HCT116 (cell line): ENCODE data around the gene NHERF1. TPM values are rescaled to one million over a fixed set of nuclear protein-coding genes. Genes with fewer than 3 reads are reported as not detected.

Experiments
- ATAC-seq: fragments of 200-7000 bp; cut with Tn5 transposase; 2 replicates; pipeline ENCODE4 v1.9.1; 2020; ENCODE audit warnings: mild to moderate bottlenecking, moderate library complexity
- BruUV-seq: library from RNA; stranded (reverse); fragments of 400-500 nt; replicated peaks from 2 replicates; lab custom pipeline; 2021; lab: Mats Ljungman, UMichigan
- CTCF ChIA-PET: fragments of 300-600 bp; sonication (Branson Sonifier 250); formaldehyde crosslinking; loops from one replicate; lab custom pipeline; 2021; ENCODE audit warnings: antibody characterized with exemption; lab: Charles Lee
- POLR2A ChIA-PET: fragments of 300-600, 350-600 bp; sonication (Branson Sonifier 250); formaldehyde crosslinking; loops from one replicate; lab custom pipeline; 2021; ENCODE audit warnings: antibody characterized with exemption; lab: Charles Lee
- RAD21 ChIA-PET, 2 experiments: fragments of 300-600 bp; sonication (Branson Sonifier 250); formaldehyde crosslinking; loops; one replicate each; lab custom pipeline; 2023; ENCODE audit warnings: low total read pairs in 2 of 2; ENCODE audit not compliant: uncharacterized antibody in 2 of 2, unreplicated experiment in 2 of 2, low non-redundant PET in 1 of 2; lab: Charles Lee
- DNase-seq: peaks from one replicate; pipeline ENCODE4 v3.0.0-alpha.2; 2010; ENCODE audit warnings: low read depth, low spot score
- H2AFZ ChIP-seq: fragments of 200-600 bp; shearing (Covaris generic), sonication (generic); 2 replicates; pipeline ENCODE4 v1.6.1; 2017; ENCODE audit warnings: low read depth, mixed run types, mixed read lengths, antibody characterized with exemption, low read length; ENCODE audit not compliant: poor library complexity, severe bottlenecking
- H3K27ac ChIP-seq: 2 replicates; pipeline ENCODE4 v1.5.1; 2012; ENCODE audit warnings: low read depth, low read length
- H3K27me3 ChIP-seq: fragments of 200-600 bp; sonication (generic); 2 replicates; pipeline ENCODE4 v1.6.1; 2016; ENCODE audit warnings: mixed run types, low read length, mixed read lengths; ENCODE audit not compliant: insufficient read depth
- H3K36me3 ChIP-seq, 2 experiments: fragments of 200-500 bp in 1 of 2; fragments of 200-600 bp in 1 of 2; sonication (Bioruptor generic) in 1 of 2; sonication (generic) in 1 of 2; 2 replicates each; pipeline versions ENCODE4 v1.5.1 to v1.6.1; 2014 to 2016; ENCODE audit warnings: low read length in 2 of 2, inconsistent platforms in 1 of 2, mixed read lengths in 1 of 2, mixed run types in 1 of 2; ENCODE audit not compliant: insufficient read depth in 2 of 2, control insufficient read depth in 1 of 2
- H3K4me1 ChIP-seq, 2 experiments: fragments of 200-600 bp in 1 of 2; sonication (generic) in 1 of 2; 2 replicates each; pipeline versions ENCODE4 v1.5.1 to v1.6.1; 2012 to 2017; ENCODE audit warnings: low read length in 2 of 2, inconsistent platforms in 1 of 2, mild to moderate bottlenecking in 1 of 2, mixed read lengths in 1 of 2, mixed run types in 1 of 2, moderate library complexity in 1 of 2; ENCODE audit not compliant: insufficient read depth in 2 of 2, control insufficient read depth in 1 of 2
- H3K4me2 ChIP-seq: fragments of 200-600 bp; sonication (generic); 2 replicates; pipeline ENCODE4 v1.6.1; 2017; ENCODE audit warnings: mixed run types, low read length, mixed read lengths
- H3K4me3 ChIP-seq, 2 experiments: fragments of 200-600 bp in 1 of 2; sonication (generic) in 1 of 2; replicated peaks in 1 of 2; 2 replicates each; pipeline ENCODE4 v1.5.1; 2011 to 2016; ENCODE audit warnings: low read length in 2 of 2, control low read depth in 1 of 2, low read depth in 1 of 2, mild to moderate bottlenecking in 1 of 2, mixed read lengths in 1 of 2, mixed run types in 1 of 2
- H3K79me2 ChIP-seq: fragments of 200-600 bp; sonication (generic); 2 replicates; pipeline ENCODE4 v1.6.1; 2017; ENCODE audit warnings: mild to moderate bottlenecking, mixed run types, low read length, moderate library complexity, mixed read lengths; ENCODE audit not compliant: insufficient read depth
- H3K9ac ChIP-seq: fragments of 200-600 bp; sonication (generic); 2 replicates; pipeline ENCODE4 v1.6.1; 2016; ENCODE audit warnings: low read length, mixed read lengths
- H3K9me2 ChIP-seq: fragments of 200-600 bp; sonication (generic), shearing (Covaris generic); 2 replicates; pipeline ENCODE4 v1.6.1; 2017; ENCODE audit warnings: mixed run types, mild to moderate bottlenecking, moderate library complexity; ENCODE audit not compliant: insufficient read depth
- H3K9me3 ChIP-seq, 2 experiments: fragments of 200-500 bp in 1 of 2; fragments of 200-600 bp in 1 of 2; sonication (Bioruptor generic) in 1 of 2; sonication (generic) in 1 of 2; 2 replicates each; pipeline ENCODE4 v1.6.1; 2014 to 2017; ENCODE audit warnings: low read length in 2 of 2, mixed read lengths in 2 of 2, inconsistent platforms in 1 of 2, low read depth in 1 of 2, mild to moderate bottlenecking in 1 of 2, mixed run types in 1 of 2, moderate library complexity in 1 of 2; ENCODE audit not compliant: control insufficient read depth in 1 of 2, insufficient read depth in 1 of 2
- H4K20me1 ChIP-seq: fragments of 200-600 bp; sonication (generic), shearing (Covaris generic); 2 replicates; pipeline ENCODE4 v1.6.1; 2017; ENCODE audit warnings: mixed run types, mild to moderate bottlenecking, moderate library complexity; ENCODE audit not compliant: insufficient read depth
- CBX3 ChIP-seq: IDR thresholded peaks from 2 replicates; pipeline ENCODE4 v1.6.1; 2012; ENCODE audit warnings: low read depth
- CEBPB ChIP-seq: IDR thresholded peaks from 2 replicates; pipeline ENCODE4 v1.6.1; 2012; ENCODE audit warnings: low read depth
- ELF1 ChIP-seq: IDR thresholded peaks from 2 replicates; pipeline ENCODE4 v1.6.1; 2012; ENCODE audit warnings: low read depth, borderline replicate concordance
- EZH2 ChIP-seq: fragments of 200-600 bp; sonication (generic); IDR thresholded peaks from 2 replicates; pipeline ENCODE4 v1.6.1; 2017; ENCODE audit warnings: antibody characterized with exemption, mixed run types
- EZH2phosphoT487 ChIP-seq: fragments of 200-600 bp; IDR thresholded peaks from 2 replicates; pipeline ENCODE4 v1.6.1; 2018; ENCODE audit warnings: antibody characterized with exemption, borderline replicate concordance
- FOSL1 ChIP-seq: IDR thresholded peaks from 2 replicates; pipeline ENCODE4 v1.6.1; 2012; ENCODE audit warnings: low read depth
- JUND ChIP-seq: IDR thresholded peaks from 2 replicates; pipeline ENCODE4 v1.6.1; 2012
- POLR2A ChIP-seq: IDR thresholded peaks from 2 replicates; pipeline ENCODE4 v1.7.0; 2011; ENCODE audit warnings: borderline replicate concordance; ENCODE audit not compliant: insufficient read depth, insufficient read length; ENCODE audit errors: extremely low read depth
- POLR2AphosphoS5 ChIP-seq: IDR thresholded peaks from 2 replicates; pipeline ENCODE4 v1.6.1; 2011; ENCODE audit warnings: mild to moderate bottlenecking, low read depth, low read length, moderate library complexity
- RAD21 ChIP-seq: IDR thresholded peaks from 2 replicates; pipeline ENCODE4 v1.6.1; 2012; ENCODE audit warnings: low read depth, mild to moderate bottlenecking
- SIN3A ChIP-seq: IDR thresholded peaks from 2 replicates; pipeline ENCODE4 v1.6.1; 2012; ENCODE audit warnings: low read depth
- SRF ChIP-seq: IDR thresholded peaks from 2 replicates; pipeline ENCODE4 v1.6.1; 2012; ENCODE audit warnings: low read depth
- TCF7L2 ChIP-seq: IDR thresholded peaks from 2 replicates; pipeline ENCODE4 v1.7.0; 2011; ENCODE audit warnings: borderline replicate concordance, inconsistent platforms; ENCODE audit not compliant: insufficient read depth, insufficient read length; ENCODE audit errors: extremely low read depth
- YY1 ChIP-seq: IDR thresholded peaks from 2 replicates; pipeline ENCODE4 v1.6.1; 2011; ENCODE audit warnings: low read length, low read depth, moderate library complexity, mild to moderate bottlenecking; ENCODE audit not compliant: insufficient replicate concordance; ENCODE audit errors: extremely low read depth
- ZNF274 ChIP-seq: fragments of 200-500 bp; sonication (Bioruptor generic); IDR thresholded peaks from 2 replicates; pipeline ENCODE4 v1.6.1; 2014; ENCODE audit warnings: mild to moderate bottlenecking, low read depth, low read length, inconsistent platforms
- intact Hi-C: fragments of 100-400 bp; cut with micrococcal nuclease; formaldehyde crosslinking; loops from 2 replicates; pipeline ENCODE4 v1.10.0; 2022
- total RNA-seq: library from RNA; stranded (reverse); gene quantifications from one replicate; pipeline ENCODE4 v1.2.1, GENCODE V29; 2021; ENCODE audit not compliant: unreplicated experiment
- TF ChIP-seq, protein P1 (sequence below), 3 experiments: fragments of 200-600 bp in 1 of 3; sonication (generic) in 1 of 3; IDR thresholded peaks in 2 of 3; conservative IDR thresholded peaks in 1 of 3; 2 replicates each; pipeline ENCODE4 v1.5.1; 2012 to 2017; ENCODE audit warnings: low read depth in 2 of 3, low read length in 2 of 3, antibody characterized with exemption in 1 of 3, borderline replicate concordance in 1 of 3, control low read depth in 1 of 3, mild to moderate bottlenecking in 1 of 3, mixed read lengths in 1 of 3, mixed run types in 1 of 3, moderate library complexity in 1 of 3; ENCODE audit not compliant: insufficient read depth in 1 of 3
- TF ChIP-seq, protein P2 (sequence below): IDR thresholded peaks from 2 replicates; pipeline ENCODE4 v1.6.1; 2012
- TF ChIP-seq, protein P3 (sequence below): IDR thresholded peaks from 2 replicates; pipeline ENCODE4 v1.6.1; 2012

Gene NHERF1
- total RNA-seq, 1 experiment from 2014 or later: 129 TPM

DNA sequence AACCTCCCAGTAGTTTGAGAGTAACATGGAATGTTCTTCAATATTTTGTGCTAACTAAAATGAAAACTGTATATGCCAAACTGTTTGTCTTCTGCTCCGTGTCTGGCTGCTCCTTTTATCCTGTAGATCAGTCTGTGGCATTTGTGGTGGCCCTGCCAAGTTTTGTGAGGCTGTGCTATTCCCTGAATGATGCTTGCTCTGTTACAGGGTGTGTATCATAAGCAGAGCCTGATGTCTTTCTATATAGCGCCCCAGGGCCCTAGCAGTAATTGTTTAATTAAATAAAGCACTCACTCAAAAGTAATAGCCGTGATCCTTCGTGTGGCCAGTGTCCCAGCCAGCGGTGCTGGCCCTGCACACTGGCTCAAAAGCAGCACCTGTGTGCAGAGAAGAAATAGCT lies 55.5 kb downstream of the NHERF1 start:
- Histone ChIP-seq H3K4me2 (no peak overlapping the region), H3K9me2 (no peaks in the 10 kb centered on the region), H3K9me3 (no peaks in the 10 kb centered on the region), H2AFZ (no peak overlapping the region), H3K36me3 (0 out of 4 replicates have a peak, but pooled peaks cover 0 to 8% of the 10 kb centered on the region in 2 experiments), H3K4me3 (no peak overlapping the region), H3K79me2 (no peaks in the 10 kb centered on the region), H3K9ac (no peak overlapping the region), H4K20me1 (no peaks in the 10 kb centered on the region), H3K27me3 (no peaks in the 10 kb centered on the region), H3K4me1 (peaks cover 0 to 7% of the 10 kb centered on the region in 2 experiments; a peak in 1 of 4 replicates), H3K27ac (no peak overlapping the region)
- ChIA-PET RAD21 (no interaction called here), CTCF (no interaction called here), POLR2A (no interaction called here)
- intact Hi-C loops: no loop called here
- DNase-seq (no peak), ATAC-seq (no peak)
- no TSS peak for BruUV-seq
- TF ChIP-seq SRF (no peak), FOSL1 (no peak), POLR2AphosphoS5 (no peak), POLR2A (no peak), EZH2phosphoT487 (no peak), ZNF274 (no peak), YY1 (no peak), ELF1 (no peak), EZH2 (no peak), TCF7L2 (no peak), CBX3 (no peak), SIN3A (no peak), RAD21 (no peak), JUND (no peak), CEBPB (no peak)
- TF ChIP-seq, protein P1, sequence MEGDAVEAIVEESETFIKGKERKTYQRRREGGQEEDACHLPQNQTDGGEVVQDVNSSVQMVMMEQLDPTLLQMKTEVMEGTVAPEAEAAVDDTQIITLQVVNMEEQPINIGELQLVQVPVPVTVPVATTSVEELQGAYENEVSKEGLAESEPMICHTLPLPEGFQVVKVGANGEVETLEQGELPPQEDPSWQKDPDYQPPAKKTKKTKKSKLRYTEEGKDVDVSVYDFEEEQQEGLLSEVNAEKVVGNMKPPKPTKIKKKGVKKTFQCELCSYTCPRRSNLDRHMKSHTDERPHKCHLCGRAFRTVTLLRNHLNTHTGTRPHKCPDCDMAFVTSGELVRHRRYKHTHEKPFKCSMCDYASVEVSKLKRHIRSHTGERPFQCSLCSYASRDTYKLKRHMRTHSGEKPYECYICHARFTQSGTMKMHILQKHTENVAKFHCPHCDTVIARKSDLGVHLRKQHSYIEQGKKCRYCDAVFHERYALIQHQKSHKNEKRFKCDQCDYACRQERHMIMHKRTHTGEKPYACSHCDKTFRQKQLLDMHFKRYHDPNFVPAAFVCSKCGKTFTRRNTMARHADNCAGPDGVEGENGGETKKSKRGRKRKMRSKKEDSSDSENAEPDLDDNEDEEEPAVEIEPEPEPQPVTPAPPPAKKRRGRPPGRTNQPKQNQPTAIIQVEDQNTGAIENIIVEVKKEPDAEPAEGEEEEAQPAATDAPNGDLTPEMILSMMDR (IDR thresholded peaks at IDR 0.05 in 2 of 3, conservative IDR thresholded peaks at IDR 0.05 in 1 of 3; ENCODE audit: borderline replicate concordance in 1 of 3, insufficient read depth in 1 of 3, low read depth in 2 of 3, low read length in 2 of 3): no peak
- TF ChIP-seq, protein P2, sequence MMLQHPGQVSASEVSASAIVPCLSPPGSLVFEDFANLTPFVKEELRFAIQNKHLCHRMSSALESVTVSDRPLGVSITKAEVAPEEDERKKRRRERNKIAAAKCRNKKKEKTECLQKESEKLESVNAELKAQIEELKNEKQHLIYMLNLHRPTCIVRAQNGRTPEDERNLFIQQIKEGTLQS: no peak
- TF ChIP-seq, protein P3, sequence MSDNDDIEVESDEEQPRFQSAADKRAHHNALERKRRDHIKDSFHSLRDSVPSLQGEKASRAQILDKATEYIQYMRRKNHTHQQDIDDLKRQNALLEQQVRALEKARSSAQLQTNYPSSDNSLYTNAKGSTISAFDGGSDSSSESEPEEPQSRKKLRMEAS: no peak
